ENCODE data around the gene UBAP2L.
"Not testable (repeated sequence)": the region's sequence is repeated elsewhere in the genome, so short reads cannot be mapped to it uniquely, and the experiment has no call there.

Gene UBAP2L

DNA sequence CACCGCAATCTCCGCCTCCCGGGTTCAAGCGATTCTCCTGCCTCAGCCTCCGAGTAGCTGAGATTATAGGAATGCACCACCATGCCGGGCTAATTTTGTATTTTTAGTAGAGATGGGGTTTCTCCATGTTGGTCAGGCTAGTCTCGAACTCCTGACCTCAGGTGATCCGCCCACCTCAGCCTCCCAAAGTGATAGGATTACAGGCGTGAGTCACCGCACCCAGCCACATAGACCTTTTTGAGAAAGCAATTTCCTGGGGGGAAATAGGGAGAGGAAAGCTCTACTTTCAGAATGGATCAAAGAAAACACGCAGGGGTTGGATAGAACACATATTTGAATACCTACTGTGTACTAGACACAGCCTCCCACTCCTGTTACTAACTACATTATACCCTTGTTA is 15.0 kb upstream of the UBAP2L start:
- DNase-seq = not testable (repeated sequence)

DNA sequence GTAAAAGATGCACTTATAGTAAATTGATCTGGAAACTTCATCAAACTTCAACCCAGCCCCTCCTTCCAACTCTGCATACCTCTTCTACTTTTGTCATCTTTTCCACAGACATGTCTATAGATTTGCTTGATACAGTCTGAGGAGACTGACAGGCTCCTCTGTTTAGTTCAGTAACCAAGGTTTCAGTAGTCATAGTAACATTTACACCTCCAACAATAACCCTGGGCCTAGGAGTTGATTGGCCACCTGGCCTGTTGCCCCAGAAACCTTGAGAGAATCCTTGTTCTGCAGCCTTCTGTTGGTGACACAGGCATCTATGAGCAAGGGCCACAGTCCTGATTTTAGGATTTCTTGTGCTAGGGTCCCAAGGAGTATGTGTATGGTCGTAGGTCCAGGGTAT is 14.6 kb upstream of the UBAP2L start, which contains the start of gene CFAP141:
CFAP141 (minus strand) TSS at position 138 of the 400 bp plus-strand sequence; CDS start at position 112, 26 bp downstream.
- DNase-seq = no peak

DNA sequence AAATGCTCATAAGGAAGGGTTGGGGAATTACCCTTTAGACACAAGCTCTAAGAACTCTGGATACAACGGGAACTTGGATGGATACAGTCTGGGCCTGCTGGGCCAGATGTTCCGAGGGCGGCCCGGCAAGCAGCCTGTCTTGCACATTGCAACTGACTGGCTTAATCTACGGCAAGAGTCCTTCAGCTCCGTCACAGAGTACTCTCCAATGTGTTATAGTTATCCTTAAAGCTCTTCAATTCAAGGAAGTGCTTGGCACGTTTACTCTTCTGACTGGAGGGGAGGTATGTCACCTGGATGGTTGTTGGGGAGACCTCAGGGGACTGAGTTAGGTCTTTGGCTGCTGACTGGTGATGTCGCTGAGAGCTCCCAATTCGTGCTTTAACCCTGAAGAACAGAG is 13.5 kb upstream of the UBAP2L start:
- no peak for DNase-seq

DNA sequence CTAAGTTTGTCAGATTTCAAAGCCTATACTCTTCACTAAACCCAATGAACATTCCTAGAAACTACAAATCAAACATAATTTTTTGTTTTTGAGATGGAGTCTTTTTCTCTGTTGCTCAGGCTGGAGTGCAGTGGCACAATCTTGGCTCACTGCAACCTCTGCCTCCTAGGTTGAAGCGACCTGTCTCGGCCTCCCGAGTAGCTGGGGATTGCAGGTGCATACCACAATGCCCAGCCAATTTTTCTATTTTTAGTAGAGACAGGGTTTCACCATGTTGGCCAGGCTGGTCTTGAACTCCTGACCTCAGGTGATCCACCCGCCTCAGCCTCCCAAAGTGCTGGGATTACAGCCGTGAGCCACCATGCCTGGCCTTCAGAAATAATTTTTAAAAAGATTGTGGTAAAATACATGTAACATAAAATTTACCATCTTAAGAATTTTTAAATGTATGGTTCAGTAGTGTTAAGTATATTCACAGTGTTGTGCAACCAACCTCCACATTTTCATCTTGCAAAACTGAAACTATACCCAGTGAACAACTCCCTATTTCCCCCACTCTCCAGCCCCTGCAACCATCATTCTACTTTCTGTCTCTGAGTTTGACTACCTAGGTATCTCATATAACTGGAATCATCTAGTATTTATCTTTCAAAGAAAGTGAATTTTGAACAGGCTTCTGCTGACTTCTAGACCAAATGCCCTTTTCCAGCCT is 11.9 kb upstream of the UBAP2L start:
- no peak for DNase-seq

DNA sequence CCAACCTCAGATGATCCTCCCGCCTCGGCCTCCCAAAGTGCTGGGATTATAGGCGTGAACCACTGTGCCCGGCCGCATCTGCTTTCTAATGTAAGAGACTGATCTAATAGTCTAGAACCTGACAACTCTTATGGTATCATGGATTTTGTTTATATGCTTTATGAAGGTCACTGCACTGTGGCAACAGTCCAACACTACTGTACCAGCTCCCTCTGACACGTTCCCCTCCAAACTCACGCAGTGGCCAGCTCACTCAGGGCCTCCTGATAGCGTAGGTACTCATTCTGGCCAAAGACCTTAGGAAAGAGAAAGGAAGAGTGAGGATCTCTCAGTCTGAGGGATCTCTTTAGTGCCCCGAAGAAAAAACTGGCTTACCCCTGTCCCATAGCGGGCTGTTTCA is 8.7 kb upstream of the UBAP2L start:
- DNase-seq = no peak

DNA sequence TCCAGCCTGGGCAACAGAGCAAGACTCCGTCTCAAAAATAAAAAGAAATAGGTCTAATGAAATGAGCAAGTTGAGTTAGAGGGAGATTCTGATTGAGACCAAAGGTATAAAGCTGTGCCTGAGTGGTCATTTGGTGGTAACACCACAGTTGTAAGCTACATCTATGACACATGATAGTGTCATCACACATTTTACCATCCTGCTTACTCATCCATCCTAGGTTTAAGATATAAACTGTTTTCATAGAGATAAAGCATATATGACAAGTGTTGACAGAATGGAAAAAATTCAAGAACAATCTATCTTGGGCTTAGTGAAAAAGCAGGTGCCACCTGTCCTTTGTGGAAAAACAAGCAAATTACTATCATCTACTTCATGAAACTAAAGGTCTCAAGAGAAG is 7.5 kb upstream of the UBAP2L start:
- DNase-seq = no peak

DNA sequence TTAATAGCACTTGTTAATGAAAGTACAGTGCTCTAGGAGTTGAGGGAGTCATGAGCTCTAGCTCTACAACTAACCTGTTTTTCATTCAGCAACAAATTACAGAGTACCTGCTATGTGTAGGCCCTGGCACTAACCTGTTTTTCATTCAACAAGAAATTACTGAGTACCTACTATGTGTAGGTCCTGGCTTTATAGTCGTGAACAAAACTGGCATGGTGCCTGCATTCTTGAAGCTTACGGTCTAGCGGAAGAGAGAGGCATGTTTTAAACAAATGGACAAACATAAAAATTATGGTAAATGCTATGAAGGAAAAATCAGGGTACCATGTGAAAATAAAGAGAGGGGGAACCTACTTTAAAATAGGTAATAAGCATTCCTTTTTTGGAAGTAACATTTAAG is 2.2 kb upstream of the UBAP2L start:
- DNase-seq = no peak

DNA sequence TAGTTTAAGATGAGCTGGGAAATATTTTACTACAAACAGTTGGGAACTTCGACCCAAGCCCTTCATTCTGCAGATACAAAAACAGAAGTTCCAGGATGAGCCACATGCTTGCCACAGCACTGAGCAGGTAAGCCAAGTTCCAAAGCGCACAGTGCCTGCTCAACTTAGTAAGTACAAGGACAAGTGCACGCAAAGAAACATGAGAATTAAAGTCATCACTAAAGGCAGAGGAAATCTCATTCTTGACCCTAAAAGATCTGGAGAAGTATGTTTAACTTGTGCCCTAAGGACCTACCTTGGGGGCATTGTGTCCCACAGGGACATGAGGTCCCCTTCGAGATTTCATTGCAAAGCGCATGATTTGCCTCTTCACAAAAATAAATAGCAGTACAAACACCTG is 1.2 kb upstream of the UBAP2L start:
- DNase-seq = no peak

DNA sequence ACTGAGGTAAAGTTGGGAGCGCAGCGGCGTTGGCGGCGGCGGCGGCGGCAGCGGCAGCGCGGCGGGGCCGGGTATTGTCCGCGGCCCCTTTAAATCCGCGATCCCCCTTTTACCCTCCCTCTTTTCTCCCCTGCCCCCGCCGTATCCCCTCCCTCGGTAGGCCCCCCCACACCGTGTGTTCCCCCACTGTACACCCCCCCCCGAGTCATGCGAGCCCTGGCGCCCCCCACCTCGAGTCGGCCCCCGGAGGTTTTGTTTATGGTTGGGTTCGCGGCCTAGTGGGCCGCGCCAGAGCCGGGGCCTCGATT is 169 bp downstream of the UBAP2L start:
- DNase-seq = peak in 1 of 14 donors; percentile 72

DNA sequence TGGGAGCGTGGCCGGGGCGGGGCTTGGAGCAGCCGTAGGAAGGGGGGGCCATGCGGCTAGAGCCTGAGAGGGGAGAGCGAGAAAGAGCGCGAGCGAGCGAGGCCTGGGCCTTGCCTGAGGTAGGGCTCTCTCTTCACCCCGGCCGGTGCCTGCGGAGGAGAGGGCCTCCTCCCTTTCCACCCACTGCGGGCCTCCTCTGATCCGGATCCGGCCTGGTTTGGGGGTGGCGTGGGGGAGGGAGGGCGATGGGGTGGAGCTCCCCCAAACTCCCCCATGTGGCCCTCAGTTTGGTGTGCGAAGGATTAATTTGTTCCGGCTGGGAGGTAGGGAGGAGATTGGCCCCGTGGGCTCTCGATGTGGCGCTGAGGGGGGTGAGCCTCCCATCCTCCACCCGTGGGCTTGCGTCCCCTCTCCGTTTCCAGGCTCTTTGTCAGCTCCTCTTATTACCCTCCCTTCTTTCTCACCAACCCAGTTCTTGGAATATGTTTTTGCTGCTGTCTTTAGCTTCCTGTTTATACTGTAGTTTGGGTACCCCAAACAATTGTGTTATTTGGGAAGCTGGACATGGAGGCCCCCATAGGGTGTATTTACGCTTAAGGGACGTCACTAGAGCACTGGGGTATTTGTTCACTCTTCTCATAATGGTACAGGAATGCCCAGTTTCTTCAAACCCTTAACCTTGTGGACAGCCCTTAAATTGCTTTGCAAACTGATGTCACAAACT is 685 bp downstream of the UBAP2L start:
- DNase-seq = peak in 11 of 14 donors; percentile 33 to 79 (median 62)

DNA sequence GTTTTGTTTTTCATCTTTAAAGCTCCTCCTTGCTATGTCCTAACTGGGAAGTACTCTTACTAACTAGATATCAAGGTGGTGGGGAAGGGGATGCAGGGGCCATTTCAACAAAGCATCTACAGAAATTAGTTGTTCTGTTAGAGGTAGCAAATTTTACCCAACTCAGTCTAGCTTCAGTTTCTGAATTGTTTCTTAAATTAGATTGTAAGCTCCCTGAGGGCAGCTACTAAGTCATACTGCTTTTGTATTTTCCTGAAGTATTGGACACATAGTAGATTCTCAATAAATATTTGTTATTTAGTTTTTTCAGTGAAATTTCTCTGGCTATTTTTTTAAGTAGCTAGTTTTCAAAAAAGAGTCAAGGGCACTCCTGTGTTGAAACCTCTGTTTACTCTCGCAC is 1.8 kb downstream of the UBAP2L start:
- DNase-seq = no peak

DNA sequence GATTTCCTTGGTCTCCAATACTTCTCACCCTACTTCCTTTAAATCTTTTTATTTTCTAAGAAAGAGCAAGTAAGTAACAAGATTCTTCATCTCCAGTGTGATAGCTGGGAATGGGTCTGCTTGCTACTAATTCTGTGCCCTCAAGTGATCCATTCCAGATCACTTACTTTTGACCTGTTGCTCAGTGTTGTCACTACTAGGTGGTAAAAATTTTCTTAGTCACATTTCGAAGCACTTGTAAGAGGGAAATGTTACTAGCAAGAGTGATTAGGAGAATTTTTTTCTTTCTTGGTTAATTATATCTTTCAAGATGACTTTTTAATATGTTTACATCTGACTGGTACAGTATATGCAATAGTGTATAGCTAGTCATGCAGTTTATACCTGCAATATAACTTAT is 2.2 kb downstream of the UBAP2L start:
- DNase-seq = no peak

DNA sequence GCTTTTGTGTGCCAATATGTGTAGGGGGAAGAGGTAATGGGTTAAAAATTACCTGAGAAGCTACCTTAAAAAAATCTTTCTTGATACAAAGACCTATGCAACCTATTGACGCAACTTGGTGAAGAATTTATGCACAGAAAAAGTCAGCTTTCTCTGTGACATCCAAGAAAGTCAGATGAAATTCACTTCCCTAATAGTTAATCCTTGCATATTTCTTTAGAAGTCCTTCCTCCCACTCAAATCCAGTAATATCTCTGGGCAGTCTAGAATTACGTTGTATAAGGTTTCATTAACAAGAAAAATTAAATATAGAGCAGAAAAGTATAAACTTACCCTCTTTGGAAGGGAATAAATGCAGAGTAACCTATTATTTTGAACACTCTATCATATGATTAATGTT is 2.9 kb downstream of the UBAP2L start:
- DNase-seq = no peak

DNA sequence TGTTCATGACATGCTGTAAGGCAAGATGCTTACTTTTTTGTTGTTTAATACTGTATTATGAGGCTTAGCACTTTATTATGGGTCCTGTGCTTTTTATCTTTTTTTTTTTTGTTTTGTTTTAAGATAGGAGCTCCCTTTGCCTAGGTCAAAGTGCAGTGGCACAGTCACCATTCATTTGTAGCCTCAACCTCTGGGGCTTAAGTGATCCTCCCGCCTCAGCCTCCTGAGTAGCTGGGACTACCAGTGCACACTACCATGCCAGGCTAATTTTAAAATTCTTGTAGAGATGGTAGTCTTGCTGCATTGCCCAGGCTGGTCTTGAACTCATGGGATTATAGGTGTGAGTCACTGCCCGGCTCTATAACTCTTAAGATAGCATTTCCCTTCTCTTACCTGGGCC is 4.6 kb downstream of the UBAP2L start:
- DNase-seq = no peak

DNA sequence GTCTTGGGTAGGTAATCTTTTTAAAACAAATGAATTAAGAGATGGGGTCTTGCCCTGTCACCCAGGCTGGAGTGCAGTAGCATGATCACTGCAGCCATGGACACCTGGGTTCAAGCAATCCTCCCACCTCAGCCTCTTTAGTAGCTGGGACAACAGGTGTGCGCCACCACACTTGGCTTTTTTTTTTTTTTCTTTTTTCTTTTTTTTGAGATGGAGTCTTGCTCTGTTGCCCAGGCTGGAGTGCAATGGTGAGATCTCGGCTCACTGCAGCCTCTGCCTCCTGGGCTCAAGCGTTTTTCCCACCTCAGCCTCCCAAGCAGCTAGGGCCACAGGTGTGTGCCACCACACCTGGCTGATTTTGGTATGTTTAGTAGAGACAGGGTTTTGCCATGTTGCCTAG is 10.4 kb downstream of the UBAP2L start:
- not testable (repeated sequence) for DNase-seq

DNA sequence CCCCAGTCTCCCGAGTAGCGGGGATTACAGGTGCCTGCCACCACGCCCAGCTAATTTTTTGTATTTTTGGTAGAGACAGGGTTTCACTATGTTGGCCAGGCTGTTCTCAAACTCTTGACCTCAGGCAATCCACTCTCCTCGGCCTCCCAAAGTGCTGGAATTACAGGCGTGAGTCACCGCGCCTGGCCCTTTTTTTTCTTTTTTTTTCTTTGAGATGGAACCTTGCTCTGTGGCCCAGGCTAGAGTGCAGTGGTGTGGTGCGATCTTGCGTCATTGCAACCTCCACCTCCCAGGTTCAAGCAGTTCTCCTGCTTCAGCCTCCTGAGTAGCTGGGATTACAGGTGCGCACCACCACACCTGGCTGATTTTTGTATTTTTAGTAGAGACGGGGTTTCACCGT is 12.4 kb downstream of the UBAP2L start:
- DNase-seq = not testable (repeated sequence)

DNA sequence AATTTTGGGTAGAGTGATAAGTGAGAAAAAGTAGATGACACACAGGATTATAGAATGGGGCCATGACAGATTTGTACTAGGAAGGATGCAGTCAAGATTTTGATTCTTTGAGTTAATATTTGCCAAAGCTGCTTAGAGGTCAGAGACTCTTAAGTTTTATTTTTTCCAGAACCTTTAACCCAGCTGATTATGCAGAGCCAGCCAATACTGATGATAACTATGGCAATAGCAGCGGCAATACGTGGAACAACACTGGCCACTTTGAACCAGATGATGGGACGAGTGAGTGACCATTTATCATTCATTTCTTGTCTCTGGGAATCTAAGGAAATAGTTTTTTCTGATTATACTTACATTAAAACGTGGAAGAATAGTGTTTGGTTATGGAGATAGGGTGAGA is 16.1 kb downstream of the UBAP2L start:
- DNase-seq = no peak

DNA sequence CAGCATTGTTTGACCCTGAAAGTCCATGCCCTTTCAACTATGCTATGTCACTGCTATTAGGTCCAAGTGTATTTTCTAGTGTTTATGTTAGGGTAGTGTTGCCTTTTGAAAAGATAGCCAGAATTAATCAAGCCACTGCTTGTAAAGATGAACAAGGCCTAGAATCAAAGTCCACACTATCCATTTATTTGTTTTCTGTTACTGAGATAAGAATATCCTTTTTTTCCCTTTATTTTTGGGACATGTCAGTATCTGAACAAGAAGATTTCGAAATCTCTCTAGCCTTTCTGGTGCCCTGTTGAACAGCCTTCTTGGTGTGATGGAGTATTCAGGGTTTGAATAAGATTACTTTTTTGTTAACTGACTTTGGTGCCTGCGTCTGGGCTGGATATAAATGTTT is 16.7 kb downstream of the UBAP2L start:
- no peak for DNase-seq

DNA sequence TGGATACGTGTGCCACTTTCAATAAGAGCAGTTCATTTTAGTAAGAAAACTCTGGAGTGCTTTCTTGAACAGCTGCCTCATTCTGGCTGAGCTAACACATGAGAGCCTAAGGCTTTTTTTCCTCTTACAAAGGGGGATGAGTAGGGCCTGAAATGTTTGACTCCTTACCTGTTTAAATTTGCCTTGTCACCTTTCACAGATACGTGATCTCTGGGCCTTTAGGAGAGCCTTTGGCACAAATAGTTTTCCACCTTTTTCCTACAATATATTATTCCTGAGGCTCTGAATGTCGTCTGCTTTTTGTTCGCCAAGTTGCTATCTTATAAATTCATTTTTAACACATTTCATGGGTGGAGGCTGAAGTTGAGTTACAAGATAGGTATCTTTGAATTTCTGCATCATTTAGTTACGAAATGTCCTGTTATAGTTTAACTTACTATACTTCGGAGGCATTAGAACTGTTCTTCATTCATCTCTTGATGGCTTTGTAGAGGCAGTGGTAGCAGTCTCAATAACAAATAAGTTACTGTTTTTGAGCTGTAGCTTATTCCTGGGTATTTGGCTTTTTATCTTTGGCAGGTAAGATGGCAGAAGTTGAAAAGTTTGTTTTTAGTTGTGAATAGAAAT is 17.2 kb downstream of the UBAP2L start:
- no peak for DNase-seq

DNA sequence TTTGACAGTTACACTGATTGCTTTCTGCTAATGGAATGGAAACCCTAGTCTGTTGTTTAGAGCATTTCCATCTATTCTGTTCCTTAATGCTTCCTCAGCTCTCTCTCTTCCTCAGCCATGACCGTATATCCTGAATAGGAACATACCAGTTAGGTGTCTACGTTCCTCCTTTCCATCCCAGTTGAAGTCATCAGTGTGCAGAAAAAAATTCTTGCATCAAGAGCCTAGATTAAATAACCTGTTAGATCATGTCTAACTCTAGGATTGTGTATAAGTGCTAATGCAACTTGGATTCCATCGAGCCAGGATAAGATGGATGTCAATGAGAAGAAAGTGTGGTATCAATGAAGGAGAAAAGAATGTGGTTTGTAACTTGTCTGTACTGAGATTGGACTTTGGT is 18.7 kb downstream of the UBAP2L start:
- DNase-seq = no peak

DNA sequence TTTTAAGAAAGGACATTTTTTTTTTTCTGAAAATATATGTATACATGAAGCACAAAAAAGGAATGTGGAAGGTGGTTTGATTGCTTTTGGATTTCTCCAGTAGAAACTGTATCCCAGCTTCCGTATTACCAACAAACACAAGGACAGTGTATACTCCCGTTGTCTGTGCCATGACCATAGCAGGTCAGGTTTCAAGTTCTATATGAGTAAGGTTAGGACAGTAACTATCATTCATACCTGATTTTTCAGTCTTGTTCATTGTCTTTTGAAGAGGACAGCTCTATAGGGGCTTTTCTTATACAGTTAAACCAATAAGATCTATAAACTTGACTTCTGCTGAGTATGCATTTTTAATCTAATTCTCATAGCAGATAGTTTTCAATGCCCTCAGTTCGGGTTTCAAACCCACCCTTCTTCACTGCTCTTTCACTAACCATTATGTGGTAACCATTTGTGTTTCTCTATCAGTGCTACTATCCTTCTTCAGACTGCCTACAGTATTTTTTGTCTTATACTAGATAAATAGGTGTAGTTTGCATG is 19.6 kb downstream of the UBAP2L start:
- no peak for DNase-seq

DNA sequence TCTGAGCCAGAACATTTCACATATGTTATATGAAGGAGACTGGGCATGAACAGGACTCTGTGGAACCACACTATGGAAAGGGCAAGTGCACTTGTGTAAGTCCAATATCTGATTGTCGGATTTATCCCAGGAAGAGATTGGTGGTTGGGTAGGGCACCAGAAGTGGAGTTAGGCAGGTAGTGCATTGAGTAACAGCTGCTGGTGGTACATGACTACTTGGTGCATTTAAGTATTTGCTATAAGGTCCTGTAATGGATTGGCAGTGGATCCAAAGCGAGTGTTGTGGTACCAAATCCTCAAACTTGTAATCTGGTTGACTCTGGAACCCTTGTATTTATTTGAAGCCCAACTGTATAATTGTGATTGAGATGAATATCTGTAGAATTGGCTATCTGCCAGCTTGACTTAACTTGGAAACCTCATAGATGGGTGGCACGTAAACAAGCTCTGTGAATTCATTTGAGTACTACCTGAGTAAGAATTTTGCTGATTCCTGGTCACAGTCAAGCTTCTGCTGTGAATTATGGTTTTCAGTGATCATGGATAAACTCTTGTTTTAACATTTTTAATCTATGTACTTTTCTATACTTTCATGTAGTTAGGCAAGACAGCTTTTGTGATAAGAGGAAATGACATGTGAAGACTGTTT is 21.1 kb downstream of the UBAP2L start:
- no peak for DNase-seq

DNA sequence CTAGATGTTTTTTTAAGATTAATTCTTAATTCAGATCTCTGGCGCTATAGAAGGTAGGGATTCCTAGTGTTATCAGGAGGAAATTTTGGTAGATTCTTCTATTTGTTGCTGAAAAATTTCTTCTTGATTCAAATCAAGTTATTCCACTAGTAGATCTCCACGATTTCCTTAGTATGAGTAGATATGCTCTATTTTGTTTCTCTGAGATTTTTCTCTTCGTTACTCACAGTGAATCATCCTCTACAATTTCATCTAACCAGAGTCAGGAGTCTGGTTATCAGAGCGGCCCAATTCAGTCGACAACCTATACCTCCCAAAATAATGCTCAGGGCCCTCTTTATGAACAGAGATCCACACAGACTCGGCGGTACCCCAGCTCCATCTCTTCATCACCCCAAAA is 32.9 kb downstream of the UBAP2L start:
- DNase-seq = no peak
